ENCODE data around the gene RTN4IP1.

DNA sequence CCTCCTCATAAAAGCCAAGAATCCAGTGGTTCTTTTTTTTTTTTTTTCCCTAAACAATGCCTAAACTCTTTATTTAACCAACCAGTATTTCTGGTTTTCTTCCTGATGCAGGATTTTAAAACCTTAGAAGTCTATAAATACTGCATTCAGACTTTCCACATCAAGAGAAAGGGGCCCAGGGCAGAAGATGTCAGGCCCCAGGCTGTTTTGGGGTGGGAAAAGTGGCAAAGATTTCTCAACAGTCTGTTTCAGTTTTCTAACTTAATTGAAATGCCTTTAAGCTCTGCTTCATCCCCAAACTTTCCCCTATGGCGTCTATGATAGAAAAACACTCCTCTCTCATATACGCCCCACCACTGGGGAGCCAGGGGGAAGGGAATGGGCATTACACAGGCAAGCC, 33.2 kb upstream of the RTN4IP1 start:
- TF ChIP-seq POLR2A (IDR thresholded peaks at IDR 0.05) = no peak
- TF ChIP-seq, protein P1, sequence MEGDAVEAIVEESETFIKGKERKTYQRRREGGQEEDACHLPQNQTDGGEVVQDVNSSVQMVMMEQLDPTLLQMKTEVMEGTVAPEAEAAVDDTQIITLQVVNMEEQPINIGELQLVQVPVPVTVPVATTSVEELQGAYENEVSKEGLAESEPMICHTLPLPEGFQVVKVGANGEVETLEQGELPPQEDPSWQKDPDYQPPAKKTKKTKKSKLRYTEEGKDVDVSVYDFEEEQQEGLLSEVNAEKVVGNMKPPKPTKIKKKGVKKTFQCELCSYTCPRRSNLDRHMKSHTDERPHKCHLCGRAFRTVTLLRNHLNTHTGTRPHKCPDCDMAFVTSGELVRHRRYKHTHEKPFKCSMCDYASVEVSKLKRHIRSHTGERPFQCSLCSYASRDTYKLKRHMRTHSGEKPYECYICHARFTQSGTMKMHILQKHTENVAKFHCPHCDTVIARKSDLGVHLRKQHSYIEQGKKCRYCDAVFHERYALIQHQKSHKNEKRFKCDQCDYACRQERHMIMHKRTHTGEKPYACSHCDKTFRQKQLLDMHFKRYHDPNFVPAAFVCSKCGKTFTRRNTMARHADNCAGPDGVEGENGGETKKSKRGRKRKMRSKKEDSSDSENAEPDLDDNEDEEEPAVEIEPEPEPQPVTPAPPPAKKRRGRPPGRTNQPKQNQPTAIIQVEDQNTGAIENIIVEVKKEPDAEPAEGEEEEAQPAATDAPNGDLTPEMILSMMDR (IDR thresholded peaks at IDR 0.05) = no peak

Measured in transverse colon (tissue), 3 donors.